Stomach smooth muscle (tissue), 2 donors: ENCODE data around the gene CASP8AP2.
"Not testable (repeated sequence)": the region's sequence is repeated elsewhere in the genome, so short reads cannot be mapped to it uniquely, and the experiment has no call there.

Experiments used
- H3K27ac ChIP-seq: one replicate; pipeline ENCODE4 v1.7.0; 2013; ENCODE audit warnings: mild to moderate bottlenecking, low read length, inconsistent platforms
- H3K27me3 ChIP-seq, 2 donors: one replicate each; pipeline ENCODE4 v1.7.0; 2013; ENCODE audit warnings: low read length in 2 of 2; ENCODE audit not compliant: insufficient read depth in 2 of 2, control insufficient read depth in 1 of 2
- H3K36me3 ChIP-seq, 2 donors: one replicate each; pipeline ENCODE4 v1.7.0; 2013; ENCODE audit warnings: low read length in 2 of 2; ENCODE audit not compliant: control insufficient read depth in 2 of 2, insufficient read depth in 2 of 2
- H3K4me1 ChIP-seq: one replicate; pipeline ENCODE4 v1.7.0; 2013; ENCODE audit warnings: low read length; ENCODE audit not compliant: control insufficient read depth, insufficient read depth
- H3K4me3 ChIP-seq, 2 donors: one replicate each; pipeline ENCODE4 v1.7.0; 2013; ENCODE audit warnings: low read length in 2 of 2
- H3K9ac ChIP-seq, 2 donors: one replicate each; pipeline ENCODE4 v1.7.0; 2013; ENCODE audit warnings: low read length in 2 of 2, mild to moderate bottlenecking in 1 of 2
- H3K9me3 ChIP-seq, 2 donors: one replicate each; pipeline ENCODE4 v1.7.0; 2013; ENCODE audit warnings: low read length in 2 of 2; ENCODE audit not compliant: control insufficient read depth in 2 of 2
- donor health status: healthy.
- donor health status: Pancreatic carcinoma.

CASP8AP2 gene

GRCh38 chr6:89887452-89888137 lies 57.9 kb downstream of the CASP8AP2 start:
- no peak overlapping the region for H3K4me3 ChIP-seq
- H3K9ac ChIP-seq, result no peak overlapping the region
- H3K36me3 ChIP-seq, result no peaks in the 10 kb centered on the region

GRCh38 chr6:89888138-89888514 lies 58.4 kb downstream of the CASP8AP2 start:
- Histone ChIP-seq H3K4me1 (no peaks in the 10 kb centered on the region), H3K9me3 (no peaks in the 10 kb centered on the region), H3K27ac (no peak overlapping the region), H3K4me3 (no peak overlapping the region), H3K9ac (no peak overlapping the region), H3K36me3 (no peaks in the 10 kb centered on the region), H3K27me3 (peaks cover 7 to 12% of the 10 kb centered on the region in 2 donors)

More at GRCh38 chr6:89887452-89888137, 57.9 kb downstream of the CASP8AP2 start:
- no peak overlapping the region for H3K27ac ChIP-seq
- H3K27me3 ChIP-seq, result peaks cover 7 to 12% of the 10 kb centered on the region in 2 donors
- no peaks in the 10 kb centered on the region for H3K9me3 ChIP-seq
- H3K4me1 ChIP-seq, result no peaks in the 10 kb centered on the region

- peaks cover 11 to 12% of the 10 kb centered on the region in 2 donors for H3K27me3 ChIP-seq
- H3K9me3 ChIP-seq, result no peaks in the 10 kb centered on the region
- no peaks in the 10 kb centered on the region for H3K4me1 ChIP-seq
- no peak overlapping the region for H3K27ac ChIP-seq
- no peak overlapping the region for H3K4me3 ChIP-seq
- H3K9ac ChIP-seq, result no peak overlapping the region
- H3K36me3 ChIP-seq, result no peaks in the 10 kb centered on the region
These were observed 59.2 kb downstream of the CASP8AP2 start for GRCh38 chr6:89888871-89889270.

- not testable (repeated sequence) for H3K4me1 ChIP-seq, H3K27ac ChIP-seq, H3K4me3 ChIP-seq, H3K36me3 ChIP-seq, H3K9me3 ChIP-seq, H3K9ac ChIP-seq
- H3K27me3 ChIP-seq, result peaks cover 11 to 15% of the 10 kb centered on the region in 2 donors
These were observed 61.3 kb downstream of the CASP8AP2 start for GRCh38 chr6:89890845-89891528.

GRCh38 chr6:89892577-89892976 lies 62.9 kb downstream of the CASP8AP2 start:
- H3K4me3 ChIP-seq, H3K27me3 ChIP-seq, H3K36me3 ChIP-seq, H3K9ac ChIP-seq, H3K9me3 ChIP-seq, H3K27ac ChIP-seq, H3K4me1 ChIP-seq: not testable (repeated sequence)

GRCh38 chr6:89894169-89894568 lies 64.5 kb downstream of the CASP8AP2 start, which contains the start of gene GJA10:
Gene GJA10 (plus strand): TSS chr6:89894469. CDS start chr6:89894469, 0 bp downstream.
- Histone ChIP-seq H3K27me3 (peaks cover 3 to 4% of the 10 kb centered on the region in 2 donors), H3K9me3 (no peaks in the 10 kb centered on the region), H3K9ac (no peak within 1 kb of the TSS), H3K4me3 (no peak within 1 kb of the TSS), H3K4me1 (no peaks in the 10 kb centered on the region), H3K27ac (no peak within 1 kb of the TSS), H3K36me3 (no peaks in the 10 kb centered on the region)

GRCh38 chr6:89895276-89895874 lies 65.7 kb downstream of the CASP8AP2 start:
- no peak overlapping the region for H3K27ac ChIP-seq
- no peaks in the 10 kb centered on the region for H3K36me3 ChIP-seq
- peaks cover 0 to 2% of the 10 kb centered on the region in 2 donors for H3K9me3 ChIP-seq
- H3K4me3 ChIP-seq, result no peak overlapping the region
- no peak overlapping the region for H3K9ac ChIP-seq
- no peaks in the 10 kb centered on the region for H3K4me1 ChIP-seq
- peaks cover 3 to 4% of the 10 kb centered on the region in 2 donors for H3K27me3 ChIP-seq

GRCh38 chr6:89910001-89910901 lies 80.6 kb downstream of the CASP8AP2 start:
- H3K27me3 ChIP-seq, H3K27ac ChIP-seq, H3K4me1 ChIP-seq, H3K9ac ChIP-seq, H3K36me3 ChIP-seq, H3K9me3 ChIP-seq, H3K4me3 ChIP-seq: not testable (repeated sequence)

- Histone ChIP-seq H3K27ac (no peak overlapping the region), H3K27me3 (no peaks in the 10 kb centered on the region)
These were observed 81.2 kb downstream of the CASP8AP2 start for GRCh38 chr6:89910902-89911240.

GRCh38 chr6:89916136-89916920 lies 86.6 kb downstream of the CASP8AP2 start:
- Histone ChIP-seq H3K9ac (no peak overlapping the region), H3K27ac (no peak overlapping the region), H3K27me3 (peaks cover 0 to 2% of the 10 kb centered on the region in 2 donors), H3K36me3 (no peaks in the 10 kb centered on the region), H3K4me3 (no peak overlapping the region), H3K9me3 (peaks cover 0 to 14% of the 10 kb centered on the region in 2 donors), H3K4me1 (no peaks in the 10 kb centered on the region)

More at GRCh38 chr6:89910902-89911240, 81.2 kb downstream of the CASP8AP2 start:
- Histone ChIP-seq H3K9ac (no peak overlapping the region), H3K9me3 (peaks cover 0 to under 1% of the 10 kb centered on the region in 2 donors), H3K4me3 (no peak overlapping the region), H3K4me1 (no peaks in the 10 kb centered on the region), H3K36me3 (no peaks in the 10 kb centered on the region)
